GM13977 (cell line): ENCODE data around the gene PLA1A.
"Not testable (repeated sequence)": the region's sequence is repeated elsewhere in the genome, so short reads cannot be mapped to it uniquely, and the experiment has no call there.

Experiments
- DNase-seq: peaks from one replicate; pipeline ENCODE4 v3.0.0; 2012; ENCODE audit warnings: low spot score
- in situ Hi-C: fragments of 300-500 bp; cut with MboI; formaldehyde crosslinking; loops from one replicate; pipeline ENCODE4 v1.12.0; 2022; ENCODE audit warnings: low sequenced_read_pairs, low pct_unique_long_range_greater_than_20kb, mixed read lengths, inconsistent platforms; ENCODE audit not compliant: unreplicated experiment
- TF ChIP-seq, protein P1 (sequence below): IDR thresholded peaks from 2 replicates; pipeline ENCODE4 v1.5.1; 2012; ENCODE audit warnings: mild to moderate bottlenecking, control low read depth; ENCODE audit not compliant: insufficient read depth; ENCODE audit errors: extremely low read depth, missing control alignments

The PLA1A gene

GRCh38 chr3:119597548-119598288, at the start of gene PLA1A:
PLA1A (plus strand) TSS chr3:119597885; CDS start chr3:119597914, 29 bp downstream.
- DNase-seq = no peak
- TF ChIP-seq, protein P1, sequence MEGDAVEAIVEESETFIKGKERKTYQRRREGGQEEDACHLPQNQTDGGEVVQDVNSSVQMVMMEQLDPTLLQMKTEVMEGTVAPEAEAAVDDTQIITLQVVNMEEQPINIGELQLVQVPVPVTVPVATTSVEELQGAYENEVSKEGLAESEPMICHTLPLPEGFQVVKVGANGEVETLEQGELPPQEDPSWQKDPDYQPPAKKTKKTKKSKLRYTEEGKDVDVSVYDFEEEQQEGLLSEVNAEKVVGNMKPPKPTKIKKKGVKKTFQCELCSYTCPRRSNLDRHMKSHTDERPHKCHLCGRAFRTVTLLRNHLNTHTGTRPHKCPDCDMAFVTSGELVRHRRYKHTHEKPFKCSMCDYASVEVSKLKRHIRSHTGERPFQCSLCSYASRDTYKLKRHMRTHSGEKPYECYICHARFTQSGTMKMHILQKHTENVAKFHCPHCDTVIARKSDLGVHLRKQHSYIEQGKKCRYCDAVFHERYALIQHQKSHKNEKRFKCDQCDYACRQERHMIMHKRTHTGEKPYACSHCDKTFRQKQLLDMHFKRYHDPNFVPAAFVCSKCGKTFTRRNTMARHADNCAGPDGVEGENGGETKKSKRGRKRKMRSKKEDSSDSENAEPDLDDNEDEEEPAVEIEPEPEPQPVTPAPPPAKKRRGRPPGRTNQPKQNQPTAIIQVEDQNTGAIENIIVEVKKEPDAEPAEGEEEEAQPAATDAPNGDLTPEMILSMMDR = no peak
- in situ Hi-C loops = no loop called here

GRCh38 chr3:119548341-119548740, 49.3 kb upstream of the PLA1A start:
- DNase-seq = no peak
- TF ChIP-seq, protein P1 = no peak
- in situ Hi-C loops = no loop called here

GRCh38 chr3:119550192-119550910, 47.3 kb upstream of the PLA1A start:
- TF ChIP-seq, protein P1 = no peak
- in situ Hi-C loops = no loop called here

DNA sequence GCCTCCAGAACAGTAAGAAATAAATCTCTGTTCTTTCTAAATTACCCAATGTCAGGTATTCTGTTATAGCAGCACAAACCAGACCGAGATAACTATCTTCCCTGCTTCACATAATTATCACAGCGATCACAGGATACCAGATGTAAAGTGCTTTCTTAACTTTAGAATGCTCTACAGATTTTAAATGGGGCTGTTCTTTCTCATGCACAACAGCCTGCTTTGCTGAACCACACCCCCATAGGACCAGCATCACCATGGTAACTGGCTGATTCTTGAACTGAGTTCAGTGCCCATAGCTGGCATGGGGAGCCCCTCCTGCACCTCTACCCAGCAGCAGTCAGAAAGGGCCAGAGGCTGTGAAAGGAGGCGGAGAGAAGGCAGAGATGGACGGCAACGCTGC, 46.1 kb upstream of the PLA1A start:
- TF ChIP-seq, protein P1 = no peak
- no peak for DNase-seq
- in situ Hi-C loops = no loop called here

More at GRCh38 chr3:119550192-119550910, 47.3 kb upstream of the PLA1A start:
- no peak for DNase-seq

DNA sequence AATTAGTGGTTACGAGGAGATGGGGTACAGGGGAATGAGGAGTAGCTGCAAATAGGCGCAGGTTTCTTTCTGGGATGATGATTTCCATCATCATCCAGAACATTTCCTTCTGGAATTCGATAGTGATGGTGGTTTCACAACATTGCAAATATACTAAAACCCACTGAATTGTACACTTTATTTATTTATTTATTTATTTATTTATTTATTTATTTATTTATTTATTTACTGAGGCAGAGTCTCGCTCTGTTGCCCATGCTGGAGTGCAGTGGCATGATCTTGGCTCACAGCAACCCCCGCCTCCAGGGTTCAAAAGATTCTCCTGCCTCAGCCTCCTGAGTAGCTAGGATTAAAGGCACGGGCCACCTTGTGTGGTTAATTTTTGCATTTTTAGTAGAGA, 44.8 kb upstream of the PLA1A start:
- in situ Hi-C loops, DNase-seq: not testable (repeated sequence)

DNA sequence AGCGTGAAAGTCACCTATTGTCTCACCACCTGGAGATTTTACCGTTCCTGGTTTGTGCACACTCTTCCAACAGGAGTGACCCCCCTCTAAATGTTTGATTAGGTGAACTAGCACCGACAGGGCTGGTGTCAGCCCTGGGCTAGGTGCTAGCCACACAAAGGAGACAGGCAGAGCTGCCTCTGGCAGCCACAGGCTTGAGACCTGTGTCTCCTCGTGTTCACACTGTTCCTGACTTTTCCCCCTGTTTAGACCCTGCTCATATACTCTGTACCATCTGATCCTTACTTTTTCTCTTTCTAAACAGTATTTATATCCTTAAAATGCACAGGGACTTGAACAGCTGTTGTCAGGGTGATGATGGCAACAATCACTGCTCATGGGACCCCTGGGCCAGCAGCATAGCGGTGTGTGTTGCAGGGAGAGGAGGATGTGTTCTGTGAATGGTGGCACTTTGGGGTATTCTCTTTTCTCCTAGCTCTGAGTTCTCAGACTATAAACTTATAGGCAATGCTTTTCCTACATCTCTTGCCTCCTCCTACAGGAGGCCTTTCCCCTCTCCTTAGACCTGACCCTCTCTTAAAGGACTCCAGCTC, 43.8 kb upstream of the PLA1A start:
- TF ChIP-seq, protein P1 = no peak
- no peak for DNase-seq
- in situ Hi-C loops = no loop called here

GRCh38 chr3:119555309-119555735, 42.4 kb upstream of the PLA1A start:
- in situ Hi-C loops = no loop called here
- TF ChIP-seq, protein P1 = no peak
- DNase-seq = no peak
